Measurements from ENCODE around the gene ADGRL2. TPM values are rescaled to one million over a fixed set of nuclear protein-coding genes. Genes with fewer than 3 reads are reported as not detected.

The ADGRL2 gene
- total RNA-seq, 1 donor from 2014 or later = 70.8 TPM

- H3K36me3 Mint-ChIP-seq (ENCODE audit: insufficient read depth) = peaks cover 11% of the 10 kb centered on the region
- H3K9me3 Mint-ChIP-seq (ENCODE audit: low read depth) = no peaks in the 10 kb centered on the region
- no peak overlapping the region for H3K27ac Mint-ChIP-seq
- TF ChIP-seq CTCF (IDR thresholded peaks at IDR 0.05; ENCODE audit: unreplicated experiment) = no peak
- H3K4me1 Mint-ChIP-seq (ENCODE audit: low read depth) = peaks cover 33% of the 10 kb centered on the region
- H3K4me3 Mint-ChIP-seq (ENCODE audit: low read depth) = no peak overlapping the region
- DNase-seq (ENCODE audit: low spot score, unreplicated experiment) = no peak
- peaks cover 2% of the 10 kb centered on the region for H3K27me3 Mint-ChIP-seq
These were observed 46.3 kb downstream of the ADGRL2 start for GRCh38 chr1:81847063-81847462.

- peaks cover 6% of the 10 kb centered on the region for H3K36me3 Mint-ChIP-seq (ENCODE audit: insufficient read depth)
- H3K9me3 Mint-ChIP-seq (ENCODE audit: low read depth) = no peaks in the 10 kb centered on the region
- H3K27ac Mint-ChIP-seq = no peak overlapping the region
- TF ChIP-seq CTCF (IDR thresholded peaks at IDR 0.05; ENCODE audit: unreplicated experiment) = no peak
- peaks cover 2% of the 10 kb centered on the region for H3K27me3 Mint-ChIP-seq
- H3K4me1 Mint-ChIP-seq (ENCODE audit: low read depth) = peaks cover 39% of the 10 kb centered on the region
- no peak overlapping the region for H3K4me3 Mint-ChIP-seq (ENCODE audit: low read depth)
- no peak for DNase-seq (ENCODE audit: low spot score, unreplicated experiment)
These were observed 48.3 kb downstream of the ADGRL2 start for GRCh38 chr1:81848880-81849682.

GRCh38 chr1:81850031-81850430 is 49.3 kb downstream of the ADGRL2 start:
- Mint-ChIP-seq H3K36me3 (ENCODE audit: insufficient read depth) (peaks cover 3% of the 10 kb centered on the region), H3K27me3 (peaks cover 2% of the 10 kb centered on the region), H3K9me3 (ENCODE audit: low read depth) (no peaks in the 10 kb centered on the region), H3K27ac (no peak overlapping the region), H3K4me3 (ENCODE audit: low read depth) (no peak overlapping the region), H3K4me1 (ENCODE audit: low read depth) (peaks cover 44% of the 10 kb centered on the region)
- DNase-seq (ENCODE audit: low spot score, unreplicated experiment) = no peak
- no peak for TF ChIP-seq CTCF (IDR thresholded peaks at IDR 0.05; ENCODE audit: unreplicated experiment)

DNA sequence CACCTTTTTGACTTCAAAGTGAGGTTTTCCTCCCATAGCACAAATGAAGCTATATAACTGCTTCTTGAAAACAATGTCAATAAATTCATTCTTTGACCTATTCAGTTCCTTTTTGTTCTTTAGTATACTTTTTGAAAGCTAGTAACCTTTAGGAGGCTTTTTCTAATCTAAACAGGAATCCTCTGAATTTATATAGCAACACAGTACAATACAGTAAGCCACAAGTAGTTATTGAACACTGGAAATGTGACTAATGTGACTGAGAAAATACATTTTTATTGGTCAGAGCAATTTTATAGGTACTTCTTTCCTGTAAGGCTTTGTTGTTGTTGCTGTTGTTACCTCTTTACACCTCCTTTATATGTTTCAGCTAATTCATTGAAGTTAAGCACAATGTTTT is 49.8 kb downstream of the ADGRL2 start:
- Mint-ChIP-seq H3K27ac (no peak overlapping the region), H3K27me3 (peaks cover 2% of the 10 kb centered on the region), H3K4me1 (ENCODE audit: low read depth) (peaks cover 44% of the 10 kb centered on the region), H3K9me3 (ENCODE audit: low read depth) (no peaks in the 10 kb centered on the region), H3K4me3 (ENCODE audit: low read depth) (no peak overlapping the region), H3K36me3 (ENCODE audit: insufficient read depth) (peaks cover 3% of the 10 kb centered on the region)
- no peak for DNase-seq (ENCODE audit: low spot score, unreplicated experiment)
- TF ChIP-seq CTCF (IDR thresholded peaks at IDR 0.05; ENCODE audit: unreplicated experiment) = no peak

- no peak overlapping the region for H3K4me3 Mint-ChIP-seq (ENCODE audit: low read depth)
- H3K27me3 Mint-ChIP-seq = peaks cover 2% of the 10 kb centered on the region
- H3K4me1 Mint-ChIP-seq (ENCODE audit: low read depth) = peaks cover 46% of the 10 kb centered on the region
- TF ChIP-seq CTCF (IDR thresholded peaks at IDR 0.05; ENCODE audit: unreplicated experiment) = no peak
- no peak overlapping the region for H3K27ac Mint-ChIP-seq
- peaks cover 3% of the 10 kb centered on the region for H3K36me3 Mint-ChIP-seq (ENCODE audit: insufficient read depth)
- no peaks in the 10 kb centered on the region for H3K9me3 Mint-ChIP-seq (ENCODE audit: low read depth)
- DNase-seq (ENCODE audit: low spot score, unreplicated experiment) = no peak
These were observed 50.5 kb downstream of the ADGRL2 start for GRCh38 chr1:81851217-81851616.
